HEK293 (cell line): ENCODE results near the gene CDH12.

ENCODE experiments used
- PBX3 ChIP-seq: sonication (generic); formaldehyde crosslinking; IDR thresholded peaks from 2 replicates; pipeline ENCODE4 v1.8.1; 2022; ENCODE audit warnings: mild to moderate bottlenecking, moderate library complexity, missing genetic modification reagents
- SETDB1 ChIP-seq: IDR thresholded peaks from one replicate; pipeline ENCODE4 v1.6.1; 2017; ENCODE audit warnings: mild to moderate bottlenecking, low read length, moderate library complexity, mixed read lengths; ENCODE audit not compliant: insufficient read length
- SP2 ChIP-seq: fragments of 450-650 bp; formaldehyde crosslinking; IDR thresholded peaks from 2 replicates; pipeline ENCODE4 v1.5.1; 2016; ENCODE audit warnings: missing biosample characterization, missing genetic modification characterization
- YY1 ChIP-seq: fragments of 450-650 bp; formaldehyde crosslinking; IDR thresholded peaks from 2 replicates; pipeline ENCODE4 v1.5.1; 2018; ENCODE audit warnings: missing biosample characterization, missing genetic modification characterization
- ZFP41 ChIP-seq: fragments of 450-650 bp; formaldehyde crosslinking; IDR thresholded peaks from 2 replicates; pipeline ENCODE4 v1.5.1; 2016; ENCODE audit warnings: missing biosample characterization, missing genetic modification characterization, borderline replicate concordance
- ZNF24 ChIP-seq: fragments of 450-650 bp; formaldehyde crosslinking; IDR thresholded peaks from 2 replicates; pipeline ENCODE4 v1.5.1; 2016; ENCODE audit warnings: missing biosample characterization, missing genetic modification characterization
- ZNF302 ChIP-seq: fragments of 450-650 bp; formaldehyde crosslinking; IDR thresholded peaks from 2 replicates; pipeline ENCODE4 v1.5.1; 2016; ENCODE audit warnings: missing biosample characterization, missing genetic modification characterization, low read depth
- ZNF521 ChIP-seq: fragments of 450-650 bp; formaldehyde crosslinking; IDR thresholded peaks from 2 replicates; pipeline ENCODE4 v1.5.1; 2017; ENCODE audit warnings: missing biosample characterization, mild to moderate bottlenecking, missing genetic modification characterization
- ZNF623 ChIP-seq: fragments of 450-650 bp; formaldehyde crosslinking; IDR thresholded peaks from 2 replicates; pipeline ENCODE4 v1.5.1; 2016; ENCODE audit warnings: missing biosample characterization, missing genetic modification characterization

GRCh38 chr5:22793463-22793862 is 59.7 kb downstream of the CDH12 start:
- TF ChIP-seq ZFP41, result no peak
- no peak for TF ChIP-seq ZNF623
- TF ChIP-seq SP2 (tag by site-specific recombination), result no peak
- TF ChIP-seq PBX3 (CRISPR knock-in tag), result no peak
- no peak for TF ChIP-seq YY1 (tag by site-specific recombination)
- no peak for TF ChIP-seq ZNF302 (tag by site-specific recombination)
- TF ChIP-seq SETDB1, result no peak
- TF ChIP-seq ZNF24 (tag by site-specific recombination), result no peak
- no peak for TF ChIP-seq ZNF521
